ENCODE measurements around the gene KATNAL2.

GRCh38 chr18:47150824-47151366, 233.5 kb downstream of the KATNAL2 start:
- TF ChIP-seq CTCF (IDR thresholded peaks at IDR 0.05) (no peak), RAD21 (IDR thresholded peaks at IDR 0.05; ENCODE audit: low read length) (no peak), SIN3A (IDR thresholded peaks at IDR 0.05; ENCODE audit: borderline replicate concordance, low read depth, low read length) (no peak), EZH2phosphoT487 (IDR thresholded peaks at IDR 0.05; ENCODE audit: borderline replicate concordance, low read depth) (no peak), ZBTB33 (IDR thresholded peaks at IDR 0.05; ENCODE audit: borderline replicate concordance, low read depth) (no peak), IRF3 (IDR thresholded peaks at IDR 0.05; ENCODE audit: low read depth, low read length) (no peak), YY1 (IDR thresholded peaks at IDR 0.05; ENCODE audit: low read depth) (no peak), RXRA (IDR thresholded peaks at IDR 0.05; ENCODE audit: borderline replicate concordance, low read depth) (no peak), RFX5 (IDR thresholded peaks at IDR 0.05; ENCODE audit: low read length) (no peak), NFIC (IDR thresholded peaks at IDR 0.05; ENCODE audit: borderline replicate concordance) (no peak)
